ENCODE data around the gene MOV10. TPM values are rescaled to one million over a fixed set of nuclear protein-coding genes. Genes with fewer than 3 reads are reported as not detected.

The MOV10 gene
- total RNA-seq, 6 experiments from 2014 or later, result 61.6 to 86.0 (median 83.5) TPM

DNA sequence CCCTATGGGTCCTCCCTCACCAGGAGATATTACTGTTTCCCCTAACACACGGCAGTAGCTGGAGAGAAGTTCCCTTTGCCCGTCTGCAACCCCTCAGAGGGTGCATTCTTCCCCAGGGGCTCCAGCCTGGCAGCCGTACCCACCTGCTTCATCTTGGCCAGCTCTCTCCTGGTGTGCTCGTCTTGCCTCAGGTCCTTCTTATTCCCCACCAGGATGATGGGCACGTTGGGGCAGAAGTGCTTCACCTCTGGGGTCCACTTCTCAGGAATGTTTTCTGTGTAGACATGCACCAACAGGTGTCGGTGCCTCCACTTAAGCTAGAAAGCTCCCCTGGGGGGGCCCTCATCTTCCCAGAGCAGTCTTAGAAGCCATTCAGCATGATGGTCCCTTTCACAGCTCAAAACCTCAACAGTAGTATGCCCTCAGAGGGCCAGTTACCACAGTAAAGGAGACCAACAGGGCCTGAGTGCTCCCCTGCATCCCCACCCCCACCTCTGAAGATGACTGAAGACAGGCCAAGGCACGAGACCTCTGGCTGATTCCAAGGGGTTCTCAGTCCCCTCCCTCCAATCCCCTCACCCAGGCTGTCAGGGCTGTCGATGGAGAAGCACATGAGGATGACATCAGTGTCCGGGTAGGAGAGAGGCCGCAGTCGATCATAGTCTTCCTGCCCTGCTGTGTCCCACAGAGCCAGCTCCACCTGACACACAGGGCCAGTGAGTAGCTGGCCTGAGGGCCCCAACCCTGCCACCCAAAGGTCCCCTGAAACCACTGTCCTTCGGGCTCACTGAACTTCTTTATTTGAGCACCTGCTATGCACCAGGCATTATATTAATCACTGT is 28.2 kb downstream of the MOV10 start:
- no peak for DNase-seq
- TF ChIP-seq, protein P1, sequence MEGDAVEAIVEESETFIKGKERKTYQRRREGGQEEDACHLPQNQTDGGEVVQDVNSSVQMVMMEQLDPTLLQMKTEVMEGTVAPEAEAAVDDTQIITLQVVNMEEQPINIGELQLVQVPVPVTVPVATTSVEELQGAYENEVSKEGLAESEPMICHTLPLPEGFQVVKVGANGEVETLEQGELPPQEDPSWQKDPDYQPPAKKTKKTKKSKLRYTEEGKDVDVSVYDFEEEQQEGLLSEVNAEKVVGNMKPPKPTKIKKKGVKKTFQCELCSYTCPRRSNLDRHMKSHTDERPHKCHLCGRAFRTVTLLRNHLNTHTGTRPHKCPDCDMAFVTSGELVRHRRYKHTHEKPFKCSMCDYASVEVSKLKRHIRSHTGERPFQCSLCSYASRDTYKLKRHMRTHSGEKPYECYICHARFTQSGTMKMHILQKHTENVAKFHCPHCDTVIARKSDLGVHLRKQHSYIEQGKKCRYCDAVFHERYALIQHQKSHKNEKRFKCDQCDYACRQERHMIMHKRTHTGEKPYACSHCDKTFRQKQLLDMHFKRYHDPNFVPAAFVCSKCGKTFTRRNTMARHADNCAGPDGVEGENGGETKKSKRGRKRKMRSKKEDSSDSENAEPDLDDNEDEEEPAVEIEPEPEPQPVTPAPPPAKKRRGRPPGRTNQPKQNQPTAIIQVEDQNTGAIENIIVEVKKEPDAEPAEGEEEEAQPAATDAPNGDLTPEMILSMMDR (IDR thresholded peaks at IDR 0.05), result no peak
- H3K4me1 Mint-ChIP-seq (ENCODE audit: low read depth), result peaks cover 77% of the 10 kb centered on the region
- peaks cover 27% of the 10 kb centered on the region for H3K36me3 Mint-ChIP-seq (ENCODE audit: low read depth)
- H3K9me3 Mint-ChIP-seq, result no peaks in the 10 kb centered on the region
- H3K27me3 Mint-ChIP-seq (ENCODE audit: insufficient read depth), result peaks cover 7% of the 10 kb centered on the region
- peak overlapping the region; percentile 50 for H3K4me3 Mint-ChIP-seq
- H3K27ac Mint-ChIP-seq, result peak overlapping the region; percentile 92

DNA sequence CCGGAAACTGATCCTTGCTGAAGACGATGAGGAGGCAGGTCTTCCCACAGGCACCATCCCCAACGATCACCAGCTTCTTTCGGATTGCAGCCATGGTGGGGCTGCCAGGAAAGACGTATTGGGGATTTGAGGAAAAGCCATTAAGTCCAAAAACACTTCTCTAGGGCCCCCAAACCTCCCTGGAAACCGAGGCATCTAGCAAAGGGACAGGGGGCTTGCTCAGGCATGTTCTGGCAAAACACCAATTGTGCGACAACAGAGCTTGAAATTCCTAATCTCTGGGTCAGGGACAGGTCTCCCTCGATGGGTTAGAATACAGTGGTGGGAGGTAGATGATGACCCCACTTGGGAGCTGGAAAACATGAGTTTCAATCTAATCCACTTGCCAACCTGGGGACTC is 29.2 kb downstream of the MOV10 start:
- H3K27me3 Mint-ChIP-seq (ENCODE audit: insufficient read depth), result peaks cover 7% of the 10 kb centered on the region
- peaks cover 27% of the 10 kb centered on the region for H3K36me3 Mint-ChIP-seq (ENCODE audit: low read depth)
- H3K27ac Mint-ChIP-seq, result peak overlapping the region; percentile 93
- DNase-seq, result no peak
- peaks cover 80% of the 10 kb centered on the region for H3K4me1 Mint-ChIP-seq (ENCODE audit: low read depth)
- TF ChIP-seq, protein P1 (IDR thresholded peaks at IDR 0.05), result no peak
- H3K4me3 Mint-ChIP-seq, result peak overlapping the region; percentile 92
- H3K9me3 Mint-ChIP-seq, result no peaks in the 10 kb centered on the region

DNA sequence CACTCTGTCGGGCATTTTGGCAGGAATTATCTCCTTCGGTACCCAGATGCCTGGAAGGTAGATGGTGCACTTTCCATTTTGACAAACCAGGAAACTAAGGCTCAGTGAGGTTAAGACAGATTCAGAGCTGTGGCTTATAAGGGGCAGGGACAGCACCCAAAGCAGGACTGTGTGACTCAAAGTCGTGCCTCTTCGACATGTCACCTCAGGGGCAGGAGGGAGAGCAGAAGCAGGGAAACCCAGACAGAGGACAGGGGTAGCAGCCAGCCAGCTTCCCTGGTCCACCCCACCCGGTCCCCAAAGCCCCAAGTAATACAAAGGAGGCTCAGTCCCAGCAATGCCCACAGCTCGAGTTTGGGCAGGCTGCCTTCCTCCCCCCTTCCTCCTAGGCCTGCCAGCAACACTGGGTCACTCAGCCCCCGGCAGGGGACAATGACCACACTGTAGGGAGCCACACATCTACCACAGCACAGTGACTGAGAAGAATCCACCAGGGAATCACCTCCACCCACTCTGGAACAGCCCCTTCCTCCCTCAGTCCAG is 30.0 kb downstream of the MOV10 start:
- DNase-seq, result no peak
- Mint-ChIP-seq H3K27me3 (ENCODE audit: insufficient read depth) (peaks cover 7% of the 10 kb centered on the region), H3K9me3 (no peaks in the 10 kb centered on the region), H3K4me3 (peak overlapping the region; percentile 92), H3K36me3 (ENCODE audit: low read depth) (peaks cover 23% of the 10 kb centered on the region), H3K27ac (peak overlapping the region; percentile 93), H3K4me1 (ENCODE audit: low read depth) (peaks cover 72% of the 10 kb centered on the region)
- TF ChIP-seq, protein P1 (IDR thresholded peaks at IDR 0.05), result no peak

DNA sequence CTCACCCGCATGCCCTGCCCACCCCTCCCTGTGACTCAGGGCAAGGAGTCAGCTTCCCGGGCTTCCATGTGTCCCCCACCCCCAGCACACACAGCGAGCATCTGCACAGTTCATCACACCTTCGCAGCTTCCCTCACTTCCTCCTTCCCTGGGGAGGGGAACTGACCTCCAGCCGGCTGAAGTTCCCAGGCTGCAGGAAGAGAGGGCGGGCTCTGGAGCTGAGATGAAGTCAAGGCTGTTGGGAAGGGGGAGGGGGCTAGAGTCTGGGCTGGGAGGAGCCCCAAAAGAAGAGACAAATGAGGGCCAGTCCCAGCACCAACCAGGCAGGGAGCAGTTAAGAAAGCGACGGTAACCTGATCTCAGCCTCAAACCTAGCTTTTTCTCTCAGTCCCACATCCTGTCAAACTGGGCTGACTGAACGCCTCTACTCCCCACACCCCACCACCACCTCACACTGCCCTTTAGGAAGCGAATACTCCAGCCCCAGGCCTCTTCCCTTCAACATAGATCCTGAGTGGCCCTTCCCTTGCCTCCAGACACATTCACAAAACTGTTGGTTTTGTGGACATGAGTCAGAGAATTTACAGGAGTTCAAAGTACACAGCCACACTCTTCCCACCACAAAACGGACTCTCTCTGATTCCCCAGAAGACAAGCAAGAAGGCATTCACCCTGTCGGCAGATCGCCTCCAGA is 30.6 kb downstream of the MOV10 start:
- TF ChIP-seq, protein P1 (IDR thresholded peaks at IDR 0.05), result no peak
- peak; percentile 95 for DNase-seq
- peaks cover 66% of the 10 kb centered on the region for H3K4me1 Mint-ChIP-seq (ENCODE audit: low read depth)
- no peaks in the 10 kb centered on the region for H3K9me3 Mint-ChIP-seq
- H3K4me3 Mint-ChIP-seq, result peak overlapping the region; percentile 92
- H3K36me3 Mint-ChIP-seq (ENCODE audit: low read depth), result peaks cover 18% of the 10 kb centered on the region
- peaks cover 7% of the 10 kb centered on the region for H3K27me3 Mint-ChIP-seq (ENCODE audit: insufficient read depth)
- peak overlapping the region; percentile 93 for H3K27ac Mint-ChIP-seq

DNA sequence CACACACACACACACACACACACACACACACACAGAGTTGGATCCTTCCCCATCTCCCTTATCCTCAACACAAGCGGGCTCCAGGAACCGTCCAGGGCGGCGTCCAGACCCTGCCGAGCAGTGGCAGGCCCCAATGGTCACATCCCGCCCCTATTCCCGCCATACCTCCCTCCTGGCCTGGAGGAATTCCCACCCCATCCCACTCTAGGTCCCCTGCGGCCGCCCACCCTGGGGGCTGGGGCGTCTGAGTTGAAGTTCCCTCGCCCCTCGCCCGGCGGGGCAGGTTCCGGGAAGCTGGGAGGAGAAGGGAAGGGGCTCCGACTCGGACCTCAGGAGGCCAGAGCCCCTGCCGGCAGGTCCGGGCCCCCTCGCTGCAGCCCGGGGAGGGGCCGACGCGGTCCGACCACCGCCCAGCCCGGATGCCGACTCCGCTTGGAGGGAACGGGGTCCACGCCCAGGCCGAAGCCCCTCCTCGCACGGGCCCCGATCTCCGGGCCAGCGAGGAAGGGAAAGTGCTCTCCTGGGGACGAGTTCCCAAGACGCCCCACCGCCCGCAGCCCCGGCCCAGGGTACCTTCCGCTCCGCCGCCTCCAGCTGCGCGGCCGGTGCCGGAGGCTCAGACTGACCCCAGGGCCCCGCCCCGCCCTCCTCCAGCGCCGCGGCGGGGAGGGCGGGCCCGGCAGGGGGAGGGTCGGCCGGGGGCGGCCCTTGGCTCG is 32.2 kb downstream of the MOV10 start, which contains the start of gene RHOC:
Gene RHOC, minus strand, starts transcription at position 623 of the 716 bp plus-strand sequence. CDS start 3,328 bp downstream, outside the sequence.
- no peak for DNase-seq
- peaks cover 7% of the 10 kb centered on the region for H3K27me3 Mint-ChIP-seq (ENCODE audit: insufficient read depth)
- peak within 1 kb of the TSS; percentile 92 for H3K4me3 Mint-ChIP-seq
- peaks cover 50% of the 10 kb centered on the region for H3K4me1 Mint-ChIP-seq (ENCODE audit: low read depth)
- TF ChIP-seq, protein P1 (IDR thresholded peaks at IDR 0.05), result no peak
- peaks cover 17% of the 10 kb centered on the region for H3K36me3 Mint-ChIP-seq (ENCODE audit: low read depth)
- no peaks in the 10 kb centered on the region for H3K9me3 Mint-ChIP-seq
- peak within 1 kb of the TSS; percentile 93 for H3K27ac Mint-ChIP-seq
